GM23248 (cell line): ENCODE data around the gene SLC4A4. TPM values are rescaled to one million over a fixed set of nuclear protein-coding genes. Genes with fewer than 3 reads are reported as not detected.
A peak's percentile ranks its signal among the peaks of the same experiment; 100 is the strongest.

Experiments used
- DNase-seq: peaks from one replicate; pipeline ENCODE4 v3.0.0-alpha.2; 2015
- H2AFZ ChIP-seq: fragments of 200-600 bp; sonication (generic); 2 replicates; pipeline ENCODE4 v1.6.1; 2016; ENCODE audit warnings: antibody characterized with exemption
- H3F3A ChIP-seq: fragments of 200-600 bp; sonication (generic); 2 replicates; pipeline ENCODE4 v1.6.1; 2016; ENCODE audit warnings: mild to moderate bottlenecking, antibody characterized with exemption, mixed run types; ENCODE audit not compliant: insufficient read depth
- H3K27ac ChIP-seq: fragments of 200-600 bp; sonication (generic); 2 replicates; pipeline ENCODE4 v1.5.1; 2016; ENCODE audit warnings: mild to moderate bottlenecking
- H3K27me3 ChIP-seq: fragments of 200-600 bp; sonication (generic); replicated peaks from 2 replicates; pipeline ENCODE4 v1.6.1; 2016; ENCODE audit warnings: mild to moderate bottlenecking; ENCODE audit not compliant: insufficient read depth
- H3K36me3 ChIP-seq: fragments of 200-600 bp; sonication (generic); 2 replicates; pipeline ENCODE4 v1.6.1; 2016; ENCODE audit warnings: low read depth, mild to moderate bottlenecking
- H3K4me1 ChIP-seq: fragments of 200-600 bp; sonication (generic); 2 replicates; pipeline ENCODE4 v1.6.1; 2016; ENCODE audit warnings: mild to moderate bottlenecking; ENCODE audit not compliant: insufficient read depth
- H3K4me2 ChIP-seq: fragments of 200-600 bp; sonication (generic); one replicate; pipeline ENCODE4 v1.6.1; 2016; ENCODE audit warnings: mild to moderate bottlenecking; ENCODE audit not compliant: unreplicated experiment
- H3K4me3 ChIP-seq: fragments of 200-600 bp; sonication (generic); 2 replicates; pipeline ENCODE4 v1.5.1; 2016; ENCODE audit warnings: mild to moderate bottlenecking
- H3K79me2 ChIP-seq: fragments of 200-600 bp; sonication (generic); 2 replicates; pipeline ENCODE4 v1.6.1; 2016; ENCODE audit warnings: mild to moderate bottlenecking; ENCODE audit not compliant: insufficient read depth
- H3K9ac ChIP-seq: fragments of 200-600 bp; sonication (generic); 2 replicates; pipeline ENCODE4 v1.6.1; 2016; ENCODE audit warnings: mild to moderate bottlenecking
- H3K9me2 ChIP-seq: fragments of 200-600 bp; sonication (generic); 2 replicates; pipeline ENCODE4 v1.6.1; 2016; ENCODE audit warnings: mixed run types, mild to moderate bottlenecking, moderate library complexity; ENCODE audit not compliant: insufficient read depth
- H3K9me3 ChIP-seq: fragments of 200-600 bp; sonication (generic); one replicate; pipeline ENCODE4 v1.6.1; 2017; ENCODE audit warnings: low read depth
- H4K20me1 ChIP-seq: fragments of 200-600 bp; sonication (generic); 2 replicates; pipeline ENCODE4 v1.6.0; 2016; ENCODE audit not compliant: insufficient read depth
- EZH2 ChIP-seq: fragments of 200-600 bp; sonication (generic); IDR thresholded peaks from 2 replicates; pipeline ENCODE4 v1.6.1; 2018; ENCODE audit warnings: antibody characterized with exemption, mild to moderate bottlenecking; ENCODE audit not compliant: insufficient read depth, poor library complexity, severe bottlenecking
- EZH2phosphoT487 ChIP-seq: fragments of 200-600 bp; sonication (generic); IDR thresholded peaks from 2 replicates; pipeline ENCODE4 v1.6.1; 2018; ENCODE audit warnings: antibody characterized with exemption, moderate library complexity, mild to moderate bottlenecking, low read depth; ENCODE audit not compliant: insufficient read depth
- WGBS, 2 experiments: methylation state at CpG; one replicate each; pipeline ENCODE4 v1.1.6; 2015 to 2017; ENCODE audit warnings: low lambda C conversion rate in 2 of 2, low coverage in 1 of 2; ENCODE audit errors: missing lambda C conversion rate in 2 of 2; 5-methylcytosine and 5-hydroxymethylcytosine counted together
- in situ Hi-C: fragments of 300-500 bp; cut with MboI; formaldehyde crosslinking; loops from 2 replicates; pipeline ENCODE4 v1.15.0; 2020
- polyA plus RNA-seq: library from polyadenylated mRNA; unstranded; fragments of >200 nt; fragmentation: Nextera tagmentation; extraction: Ambion mirVana; gene quantifications from 2 replicates; pipeline ENCODE4 v1.2.1, GENCODE V29; 2016
- total RNA-seq: library from RNA; depleted of rRNA; stranded (reverse); fragments of >200 nt; shearing (Covaris generic); gene quantifications from 2 replicates; pipeline ENCODE4 v1.2.3, GENCODE V29; 2014

Gene SLC4A4
- total and polyA plus RNA-seq, 2 experiments from 2014 or later: 7.2 to 11.5 TPM

DNA sequence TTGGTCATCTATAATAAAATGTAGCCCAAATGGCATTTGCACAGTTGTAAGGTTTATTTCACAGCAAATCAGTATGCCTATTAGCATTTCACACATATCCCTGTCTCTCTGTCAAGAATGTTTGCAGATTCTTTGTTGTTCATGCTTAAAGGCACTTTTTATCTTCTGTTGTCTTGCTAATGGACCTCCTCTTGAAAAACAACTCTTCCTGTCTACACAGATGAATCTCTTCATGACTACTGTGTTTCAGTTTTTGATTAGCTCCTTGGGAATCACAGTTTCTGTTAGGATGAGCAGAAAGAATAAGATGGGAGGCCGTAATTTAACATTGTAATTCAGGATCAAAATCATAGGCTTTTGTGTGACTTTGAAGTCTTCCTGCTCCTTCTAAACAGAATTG, 35.5 kb upstream of the SLC4A4 start:
- Histone ChIP-seq H3F3A (peaks cover 30% of the 10 kb centered on the region), H3K4me2 (no peak overlapping the region), H3K9me3 (no peaks in the 10 kb centered on the region), H3K9me2 (no peaks in the 10 kb centered on the region), H3K9ac (no peak overlapping the region), H3K36me3 (no peaks in the 10 kb centered on the region), H2AFZ (no peak overlapping the region), H4K20me1 (no peaks in the 10 kb centered on the region), H3K27ac (peak overlapping the region; percentile 39; the same call in 1 of the 2 replicates), H3K4me3 (no peak overlapping the region), H3K4me1 (peaks cover 24% of the 10 kb centered on the region), H3K79me2 (no peaks in the 10 kb centered on the region), H3K27me3 (no peaks in the 10 kb centered on the region)
- WGBS, 2 experiments: 100% methylated on average over 1 of the region's 1 CpG
- no peak for DNase-seq
- TF ChIP-seq EZH2 (no peak), EZH2phosphoT487 (no peak)
- in situ Hi-C loops: no loop called here

DNA sequence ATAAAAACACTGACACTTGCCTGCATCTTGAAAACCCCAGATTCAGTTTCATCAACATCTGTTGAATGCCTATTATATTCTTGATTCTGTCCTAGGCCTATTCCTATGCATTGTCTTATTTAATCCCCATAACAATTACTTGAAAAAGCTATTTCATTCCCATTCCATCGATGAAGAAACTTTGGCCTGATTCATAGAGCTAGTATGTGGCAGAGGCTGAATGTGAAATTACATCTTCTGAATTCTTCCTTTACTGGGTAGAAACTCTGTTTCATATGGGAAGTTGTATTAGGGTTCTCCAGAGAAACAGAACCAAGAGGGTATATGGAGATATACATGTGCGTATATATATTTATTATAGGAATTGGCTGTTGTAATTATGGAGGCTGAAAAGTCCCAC, 35.0 kb upstream of the SLC4A4 start:
- H3K4me2 ChIP-seq: peak overlapping the region; percentile 61
- H3K27me3 ChIP-seq: no peaks in the 10 kb centered on the region
- H2AFZ ChIP-seq: no peak overlapping the region
- H3K4me3 ChIP-seq: no peak overlapping the region
- H4K20me1 ChIP-seq: no peaks in the 10 kb centered on the region
- 52 to 59% methylated on average over 2 of the region's 2 CpGs for WGBS, 2 experiments
- TF ChIP-seq EZH2phosphoT487 (no peak), EZH2 (no peak)
- H3K9me3 ChIP-seq: no peaks in the 10 kb centered on the region
- H3F3A ChIP-seq: peaks cover 30% of the 10 kb centered on the region
- peak; percentile 67 for DNase-seq
- peaks cover 24% of the 10 kb centered on the region for H3K4me1 ChIP-seq
- H3K36me3 ChIP-seq: no peaks in the 10 kb centered on the region
- H3K9me2 ChIP-seq: no peaks in the 10 kb centered on the region
- no peak overlapping the region for H3K9ac ChIP-seq
- peak overlapping the region; percentile 39 for H3K27ac ChIP-seq
- no peaks in the 10 kb centered on the region for H3K79me2 ChIP-seq
- in situ Hi-C loops: no loop called here

DNA sequence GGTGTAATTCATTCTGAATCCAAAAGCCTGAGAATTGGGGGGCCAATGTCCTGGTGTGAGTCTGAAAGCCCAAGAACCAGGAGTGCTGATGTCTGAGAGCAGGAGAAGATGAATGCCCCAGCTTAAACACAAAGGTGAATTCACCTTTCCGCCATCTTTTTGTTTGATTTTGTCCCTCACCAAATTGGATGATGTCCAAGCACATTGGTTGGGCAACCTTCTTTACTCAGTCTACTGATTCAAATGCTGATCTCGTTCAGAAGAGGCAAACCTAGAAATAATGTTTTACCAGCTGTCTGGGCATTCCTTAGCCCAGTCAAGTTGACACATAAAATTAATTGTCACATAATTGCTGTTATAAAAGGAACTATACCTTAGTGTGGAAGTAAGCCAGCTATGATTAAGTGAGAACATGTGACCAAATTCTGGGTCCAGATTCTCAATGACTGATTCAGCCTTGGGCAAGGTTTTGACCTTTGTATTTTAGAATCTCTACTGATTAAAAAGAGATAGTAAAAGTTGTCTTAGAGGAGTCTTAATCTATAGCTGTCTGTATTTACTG, 34.5 kb upstream of the SLC4A4 start:
- peak; percentile 50 for DNase-seq

DNA sequence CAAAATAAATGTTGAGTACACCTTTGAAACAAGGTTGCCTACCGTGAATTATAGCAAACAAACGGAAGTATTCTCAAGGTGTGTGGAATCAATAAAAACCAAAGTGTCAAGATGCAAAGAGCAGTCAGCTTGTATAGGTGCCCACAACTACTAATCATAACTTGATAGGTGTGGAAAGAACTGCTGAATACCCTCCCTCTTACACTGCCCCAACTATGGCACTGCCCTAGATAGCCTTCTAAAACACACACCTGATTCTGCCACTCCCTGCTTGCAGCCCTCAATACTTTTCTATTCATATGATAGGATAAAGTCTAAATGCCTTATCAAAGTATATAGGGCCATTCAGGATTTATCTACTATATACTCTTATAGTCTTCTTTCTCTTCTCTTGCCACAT, 31.1 kb upstream of the SLC4A4 start:
- Histone ChIP-seq H3K4me1 (peaks cover 24% of the 10 kb centered on the region), H3F3A (peaks cover 29% of the 10 kb centered on the region), H3K36me3 (no peaks in the 10 kb centered on the region), H3K27me3 (no peaks in the 10 kb centered on the region), H3K9ac (no peak overlapping the region), H3K27ac (no peak overlapping the region), H3K79me2 (no peaks in the 10 kb centered on the region), H4K20me1 (no peaks in the 10 kb centered on the region), H3K9me3 (no peaks in the 10 kb centered on the region), H3K4me2 (no peak overlapping the region), H3K9me2 (no peaks in the 10 kb centered on the region), H2AFZ (no peak overlapping the region), H3K4me3 (no peak overlapping the region)
- in situ Hi-C loops: no loop called here
- DNase-seq: no peak
- no peak for TF ChIP-seq EZH2phosphoT487
- TF ChIP-seq EZH2: no peak
- 96 to 100% methylated on average over 2 of the region's 2 CpGs for WGBS, 2 experiments

More for the DNA sequence above, 34.5 kb upstream of the SLC4A4 start:
- Histone ChIP-seq H3K9ac (no peak overlapping the region), H3K9me3 (no peaks in the 10 kb centered on the region), H3K4me3 (no peak overlapping the region), H3K27ac (peak overlapping the region; percentile 39), H3K4me1 (peaks cover 24% of the 10 kb centered on the region), H3K9me2 (no peaks in the 10 kb centered on the region), H3F3A (peaks cover 30% of the 10 kb centered on the region), H3K79me2 (no peaks in the 10 kb centered on the region), H3K4me2 (peak overlapping the region; percentile 61), H4K20me1 (no peaks in the 10 kb centered on the region), H3K27me3 (no peaks in the 10 kb centered on the region), H3K36me3 (no peaks in the 10 kb centered on the region), H2AFZ (no peak overlapping the region)
- in situ Hi-C loops: no loop called here
- 52 to 55% methylated on average over 2 of the region's 2 CpGs for WGBS, 2 experiments
- TF ChIP-seq EZH2: no peak
- no peak for TF ChIP-seq EZH2phosphoT487

DNA sequence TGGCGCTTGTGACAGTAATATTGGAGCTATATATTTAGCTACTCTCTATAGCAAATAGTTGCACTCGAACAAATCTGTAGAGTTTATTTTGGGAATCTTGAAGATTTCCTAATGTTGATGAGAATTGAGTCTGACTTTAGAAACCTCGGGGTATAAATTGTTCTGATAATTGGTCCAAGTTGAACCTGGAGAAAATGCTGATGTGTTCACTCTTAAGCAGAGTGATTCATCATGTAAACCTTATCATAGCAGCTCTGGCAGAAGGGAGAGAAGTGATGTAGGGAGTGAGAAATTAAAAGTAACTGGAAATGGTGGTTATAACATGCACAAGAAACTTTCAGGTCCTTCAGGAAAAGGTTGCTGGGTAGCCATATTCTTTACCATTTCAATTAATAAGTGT, 16.4 kb upstream of the SLC4A4 start:
- Histone ChIP-seq H3K27ac (no peak overlapping the region), H3K36me3 (no peaks in the 10 kb centered on the region), H3F3A (peaks cover 4% of the 10 kb centered on the region; the same call in 1 of the 2 replicates), H3K9me3 (no peaks in the 10 kb centered on the region), H3K4me2 (no peak overlapping the region), H4K20me1 (no peaks in the 10 kb centered on the region), H3K4me1 (peaks cover 4% of the 10 kb centered on the region; the same call in 1 of the 2 replicates), H3K79me2 (no peaks in the 10 kb centered on the region), H3K9me2 (no peaks in the 10 kb centered on the region; the same call in none of the 2 replicates), H3K9ac (no peak overlapping the region), H2AFZ (no peak overlapping the region), H3K4me3 (no peak overlapping the region), H3K27me3 (no peaks in the 10 kb centered on the region)
- 61 to 64% methylated on average over 3 of the region's 3 CpGs for WGBS, 2 experiments
- peak; percentile 33 for DNase-seq
- TF ChIP-seq EZH2 (no peak), EZH2phosphoT487 (no peak)
- in situ Hi-C loops: no loop called here
